Activated CD4-positive, CD25-positive, alpha-beta regulatory T cell (primary cell): ENCODE data around the gene SYNJ2.
"Not testable (repeated sequence)": the region's sequence is repeated elsewhere in the genome, so short reads cannot be mapped to it uniquely, and the experiment has no call there.

Source experiments
- DNase-seq, 4 experiments: peaks; one replicate each; lab custom pipeline; 2025; lab: John Stamatoyannopoulos, UW

SYNJ2 gene

DNA sequence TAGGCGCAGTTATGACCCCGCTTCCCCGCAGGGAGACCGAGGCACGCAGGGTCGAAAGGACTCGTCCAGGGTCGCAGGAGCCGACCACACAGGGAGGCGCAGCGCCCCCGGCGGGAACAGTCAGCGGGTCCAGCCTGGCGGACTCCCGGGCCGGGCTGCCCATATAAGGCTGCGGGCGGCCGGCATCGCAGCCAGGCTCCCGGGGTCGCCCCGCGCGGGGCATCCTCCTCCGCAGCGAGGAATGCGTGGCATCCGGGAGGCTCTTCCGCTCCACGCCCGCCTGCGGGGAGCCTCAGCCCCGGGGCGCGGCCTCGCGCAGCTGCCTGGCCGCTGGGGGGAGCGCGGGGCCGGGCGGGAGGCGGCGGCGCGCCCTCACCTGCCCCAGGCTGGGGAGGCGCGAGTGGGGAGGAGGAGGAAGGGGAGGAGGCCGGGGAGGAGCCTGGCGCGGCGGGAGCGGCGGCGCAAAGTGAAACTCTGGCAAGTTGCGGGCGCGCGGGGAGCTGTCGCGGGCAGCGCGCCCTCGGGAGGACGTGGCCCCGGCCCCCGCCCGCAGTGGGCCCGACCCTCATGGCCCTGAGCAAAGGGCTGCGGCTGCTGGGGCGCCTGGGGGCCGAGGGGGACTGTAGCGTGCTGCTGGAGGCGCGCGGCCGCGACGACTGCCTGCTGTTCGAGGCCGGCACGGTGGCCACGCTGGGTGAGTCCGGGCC is at the start of gene SYNJ2:
TSS of gene SYNJ2 (plus strand) at position 469 of the 707 bp plus-strand sequence. CDS start at position 568, 99 bp downstream.
- DNase-seq: peak; percentile 55 to 69 (median 64)

DNA sequence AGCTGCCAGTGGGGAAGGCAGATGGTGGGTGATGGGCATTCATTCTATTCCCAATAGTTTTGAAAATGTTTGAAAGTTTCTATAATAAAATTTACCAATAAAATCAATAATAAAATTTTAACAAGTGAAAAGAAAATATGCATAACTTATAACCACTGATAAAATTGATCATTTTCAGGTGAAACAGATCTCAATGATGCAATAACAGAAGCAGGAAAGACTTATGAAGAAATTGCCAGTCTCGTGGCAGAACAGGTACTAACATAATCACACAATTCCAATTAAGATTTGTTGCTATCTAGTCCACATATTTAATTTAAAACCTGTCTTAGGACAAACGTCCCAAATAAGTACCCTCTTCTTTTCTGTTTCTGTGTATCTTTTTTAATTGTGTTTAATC is 45.9 kb upstream of the SYNJ2 start:
- no peak for DNase-seq

DNA sequence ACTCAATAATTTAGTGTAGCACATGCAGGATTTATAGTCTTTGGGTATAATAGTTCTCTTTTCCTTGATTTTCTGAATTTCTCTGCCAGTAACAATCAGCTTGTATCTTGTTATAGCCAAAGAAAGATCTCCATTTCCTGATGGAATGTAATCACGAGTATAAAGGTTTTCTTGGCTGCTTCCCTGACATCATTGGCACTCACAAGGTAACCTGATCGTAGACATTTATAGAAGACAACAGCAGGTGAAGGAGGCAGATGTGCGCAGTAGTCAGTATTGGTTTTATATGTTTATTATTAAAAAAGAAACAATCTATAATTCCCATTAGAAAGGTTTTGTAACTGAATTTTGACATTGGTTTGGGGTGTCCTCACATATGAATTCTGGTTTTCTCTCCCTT is 44.3 kb upstream of the SYNJ2 start:
- DNase-seq: no peak

DNA sequence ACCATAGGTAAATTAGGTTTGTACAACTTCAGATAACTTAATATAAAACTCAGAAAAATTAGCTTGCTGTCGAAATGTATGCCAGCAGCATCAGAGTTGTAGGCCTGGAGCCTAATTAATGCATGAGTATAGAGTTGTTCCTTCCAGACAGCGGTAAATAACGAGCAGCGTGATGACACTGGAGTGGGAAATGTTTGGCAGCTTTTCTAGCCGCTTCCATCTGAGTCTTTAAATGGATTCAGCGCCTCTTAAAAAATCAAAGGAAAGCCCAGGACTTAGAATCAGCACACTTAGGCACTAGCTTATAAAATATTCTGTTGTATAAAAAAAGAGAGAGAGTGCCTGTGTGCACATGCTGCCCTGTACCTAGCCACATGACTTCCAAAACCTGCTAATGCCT is 43.7 kb upstream of the SYNJ2 start:
- DNase-seq: no peak

GRCh38 chr6:157940375-157941036 is 41.2 kb upstream of the SYNJ2 start:
- DNase-seq: peak in 1 of 4 experiments; percentile 33

GRCh38 chr6:157941101-157941863 is 40.4 kb upstream of the SYNJ2 start:
- no peak for DNase-seq

DNA sequence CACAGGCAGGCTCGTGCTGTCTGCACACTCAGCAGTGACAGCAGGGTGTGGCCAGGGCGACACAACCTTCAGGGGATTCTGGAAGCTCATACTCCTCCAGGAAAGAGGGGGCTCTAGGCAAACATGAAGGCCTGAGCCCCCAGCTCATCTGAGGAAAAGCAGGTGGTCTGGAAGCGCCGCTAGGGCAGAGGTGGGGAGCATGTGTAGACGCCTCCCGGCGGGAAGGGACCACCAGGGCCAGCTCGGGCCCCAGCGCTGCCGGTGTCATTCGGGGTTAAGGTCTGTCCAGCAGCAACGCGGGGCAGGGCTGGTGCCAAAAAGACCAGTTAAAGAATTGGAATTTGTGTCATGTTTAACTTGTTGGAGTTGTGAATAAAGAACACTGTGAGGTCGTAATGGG is 39.3 kb upstream of the SYNJ2 start:
- no peak for DNase-seq

- no peak for DNase-seq
Observed at GRCh38 chr6:157943249-157943963, 38.3 kb upstream of the SYNJ2 start.

GRCh38 chr6:157943964-157944283 is 37.7 kb upstream of the SYNJ2 start:
- no peak for DNase-seq

GRCh38 chr6:157944983-157945931 is 36.4 kb upstream of the SYNJ2 start:
- DNase-seq: no peak

GRCh38 chr6:157946053-157946617 is 35.5 kb upstream of the SYNJ2 start:
- DNase-seq: no peak

DNA sequence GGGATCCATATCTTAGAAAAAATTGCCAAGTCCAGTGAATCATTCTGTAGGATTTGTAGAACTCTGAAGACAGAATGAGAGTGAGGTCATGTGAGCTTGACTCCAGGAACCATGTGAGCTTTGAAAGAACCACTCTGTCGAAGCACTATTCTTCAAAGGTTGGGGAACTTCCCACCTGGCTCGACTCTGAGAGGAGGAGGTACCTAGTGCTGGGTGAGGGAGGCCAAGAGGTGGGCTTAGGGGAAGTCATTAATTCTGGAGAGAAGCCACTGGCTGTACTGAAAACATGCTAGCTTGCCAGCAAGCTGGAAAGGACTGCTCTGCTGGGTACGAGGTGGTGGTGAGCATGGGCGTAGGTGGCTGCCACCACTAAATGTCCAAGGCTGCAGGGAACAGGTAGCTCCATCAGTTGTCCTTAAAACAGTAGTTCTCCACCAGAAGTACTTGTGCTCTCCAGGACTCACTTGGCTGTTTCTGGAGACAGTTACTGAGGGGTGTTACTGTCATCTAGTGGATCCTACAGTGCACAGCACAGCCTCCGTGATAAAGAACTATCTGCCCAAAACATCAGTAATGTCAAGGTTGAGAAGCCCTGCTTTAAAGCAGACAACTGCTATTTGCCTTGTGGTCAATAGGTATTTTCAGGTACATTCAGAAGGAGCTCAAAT is 34.7 kb upstream of the SYNJ2 start:
- DNase-seq: no peak

- not testable (repeated sequence) for DNase-seq
Observed at GRCh38 chr6:157950899-157951298, 30.8 kb upstream of the SYNJ2 start.

GRCh38 chr6:157951828-157952227 is 29.8 kb upstream of the SYNJ2 start:
- no peak for DNase-seq

DNA sequence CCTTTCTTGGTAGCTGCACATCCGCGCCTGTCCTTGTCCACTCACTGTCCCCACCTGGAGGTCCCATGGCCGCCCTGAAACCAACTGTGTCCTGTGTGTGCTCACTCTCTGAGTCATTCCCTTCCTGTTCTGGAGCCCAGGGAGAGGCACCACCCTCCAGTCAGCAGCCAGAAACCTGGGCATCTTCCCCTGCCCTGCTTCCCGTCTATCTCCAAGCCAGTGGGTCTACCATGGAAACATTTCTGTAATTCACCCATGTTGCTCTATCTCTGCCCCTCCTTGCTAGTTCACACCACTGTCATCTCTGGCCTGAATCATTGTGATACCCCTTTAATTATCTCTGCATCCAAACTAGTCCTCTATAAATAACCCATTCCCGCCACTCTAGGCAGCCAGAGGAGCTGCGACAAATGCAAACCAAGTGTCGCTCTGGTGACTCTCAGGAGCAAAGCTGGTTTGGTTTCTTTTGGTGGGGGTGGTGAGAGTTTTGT is 28.8 kb upstream of the SYNJ2 start:
- DNase-seq: no peak

DNA sequence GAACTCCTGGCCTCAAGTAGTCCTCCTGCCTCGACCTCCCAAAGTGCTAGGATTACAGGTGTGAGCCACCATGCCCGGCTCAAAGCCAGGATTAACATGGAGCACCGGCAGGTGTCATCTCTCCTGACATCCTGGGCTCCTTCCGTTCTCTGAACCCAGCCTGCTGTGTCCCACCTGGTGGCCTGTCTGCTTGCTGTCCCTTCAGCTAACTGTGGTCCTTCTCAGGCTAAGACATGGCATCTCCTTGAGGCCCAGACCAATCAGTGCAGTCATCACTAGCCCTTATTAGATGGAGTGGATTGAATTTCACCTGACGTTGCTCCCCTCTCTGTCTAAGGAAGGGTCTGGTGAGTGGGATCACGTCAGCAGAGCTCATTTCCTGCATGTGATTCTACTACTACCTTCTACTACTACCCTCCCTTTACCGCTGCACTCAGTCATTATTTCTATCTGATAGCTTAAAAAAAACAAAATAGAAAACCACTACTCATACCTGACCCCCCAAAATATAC is 28.0 kb upstream of the SYNJ2 start:
- DNase-seq: no peak

DNA sequence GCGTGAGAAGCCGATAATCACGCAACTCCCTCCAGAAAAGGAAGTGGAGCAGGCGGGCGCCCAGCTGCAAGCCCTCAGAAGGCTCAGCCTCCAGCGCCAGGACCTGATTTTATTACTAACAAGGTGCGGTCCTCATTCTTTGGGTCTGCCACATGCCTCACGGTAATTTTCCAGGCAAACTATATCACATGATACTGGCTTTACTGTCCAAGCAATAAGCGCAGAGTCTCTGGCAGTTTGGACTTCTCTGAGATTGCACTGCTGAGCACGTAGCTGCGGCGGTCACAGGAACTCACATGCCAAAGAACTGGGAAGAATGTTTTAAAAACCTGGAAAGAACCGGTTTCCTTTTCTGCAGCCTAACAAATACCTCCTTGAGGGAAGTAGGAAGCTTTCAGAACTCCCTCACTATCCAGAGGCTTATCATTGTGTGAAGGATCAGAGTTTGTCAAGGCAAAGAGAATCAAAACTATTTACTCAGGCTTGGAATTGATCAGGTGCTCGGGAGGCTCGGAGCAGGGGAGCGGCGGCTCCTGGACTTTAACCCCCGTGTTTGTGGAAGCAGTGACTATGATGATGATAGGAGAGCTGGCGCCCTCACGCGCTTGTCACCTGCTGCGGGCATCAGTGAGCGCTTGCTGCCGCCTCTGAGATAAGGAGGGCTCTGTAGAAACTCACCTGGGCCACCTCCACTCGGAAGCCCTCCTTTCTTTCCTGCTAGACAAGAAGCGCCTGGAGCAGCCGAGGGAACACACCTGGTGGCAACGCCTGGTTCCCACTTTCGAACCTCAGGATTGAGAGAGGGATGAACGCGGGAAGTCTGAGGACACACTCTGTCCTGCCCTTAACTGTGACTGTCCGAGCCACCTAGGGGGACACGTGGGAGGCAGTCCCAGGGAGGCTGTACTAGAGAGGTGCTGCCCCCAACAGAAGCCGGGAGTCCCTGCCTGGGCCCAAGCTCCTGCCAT is 27.2 kb upstream of the SYNJ2 start:
- DNase-seq: no peak

DNA sequence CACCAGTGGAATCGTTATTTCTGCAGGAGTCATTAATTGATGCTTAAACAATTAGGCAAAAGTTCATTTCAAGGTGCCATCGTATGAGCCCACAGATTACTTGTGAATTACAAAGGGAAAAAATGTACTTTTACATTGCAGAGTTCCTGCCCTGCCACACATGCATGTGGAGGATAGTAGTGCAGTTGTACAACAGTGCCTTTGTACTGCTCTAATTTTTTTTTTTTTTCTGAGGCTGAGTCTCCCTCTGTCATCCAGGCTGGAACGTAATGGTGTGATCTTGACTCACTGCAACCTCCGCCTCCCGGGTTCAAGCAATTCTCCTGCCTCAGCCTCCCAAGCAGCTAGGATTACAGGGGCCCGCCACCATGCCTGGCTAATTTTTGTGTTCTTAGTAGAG is 26.0 kb upstream of the SYNJ2 start:
- DNase-seq: no peak
